Endothelial cell of umbilical vein (primary cell): ENCODE results near the gene RNH1. TPM values are rescaled to one million over a fixed set of nuclear protein-coding genes. Genes with fewer than 3 reads are reported as not detected.

Experiments
- BruUV-seq: library from RNA; stranded (reverse); fragments of 400-500 nt; replicated peaks from 2 replicates; lab custom pipeline; 2021; lab: Mats Ljungman, UMichigan
- CTCF ChIA-PET: fragments of 300-600, 350-600 bp; sonication (Branson Sonifier 250); formaldehyde crosslinking; loops from one replicate; lab custom pipeline; 2021; ENCODE audit warnings: antibody characterized with exemption, inconsistent platforms; lab: Charles Lee
- POLR2A ChIA-PET: fragments of 300-600, 350-600 bp; sonication (Branson Sonifier 250); formaldehyde crosslinking; loops from one replicate; lab custom pipeline; 2021; ENCODE audit warnings: antibody characterized with exemption, inconsistent platforms; lab: Charles Lee
- DNase-seq: peaks from one replicate; pipeline ENCODE4 v3.0.0-alpha.2; 2011; ENCODE audit warnings: low read depth, low spot score
- FAIRE-seq: peaks from 2 replicates; lab custom pipeline; 2011; peaks lifted over from hg19 to GRCh38; lab: Jason Lieb, UNC
- H2AFZ ChIP-seq: 2 replicates; pipeline ENCODE4 v1.6.0; 2012; ENCODE audit warnings: low read depth, low read length, control low read depth, inconsistent platforms
- H3K27ac ChIP-seq: 2 replicates; pipeline ENCODE4 v1.5.1; 2011; ENCODE audit warnings: low read depth, mild to moderate bottlenecking, control low read depth, low read length, moderate library complexity; ENCODE audit not compliant: insufficient read depth
- H3K27me3 ChIP-seq, 2 experiments: 2 replicates each; pipeline versions ENCODE4 v1.6.0 to v1.6.1; 2011; ENCODE audit warnings: low read length in 2 of 2, mixed read lengths in 1 of 2; ENCODE audit not compliant: control insufficient read depth in 2 of 2, insufficient read depth in 2 of 2
- H3K36me3 ChIP-seq, 2 experiments: 2 replicates in 1 of 2; 3 replicates in 1 of 2; pipeline ENCODE4 v1.5.1; 2011; ENCODE audit warnings: low read length in 2 of 2, mild to moderate bottlenecking in 1 of 2, moderate library complexity in 1 of 2; ENCODE audit not compliant: control insufficient read depth in 2 of 2, insufficient read depth in 2 of 2; ENCODE audit errors: extremely low read depth in 1 of 2
- H3K4me1 ChIP-seq: 3 replicates; pipeline ENCODE4 v1.5.1; 2011; ENCODE audit warnings: mild to moderate bottlenecking, low read length; ENCODE audit not compliant: control insufficient read depth, insufficient read depth; ENCODE audit errors: extremely low read depth
- H3K4me2 ChIP-seq: 2 replicates; pipeline ENCODE4 v1.6.1; 2011; ENCODE audit warnings: low read length, control low read depth, mixed read lengths; ENCODE audit not compliant: insufficient read depth
- H3K4me3 ChIP-seq, 3 experiments: fragments of 200-600 bp in 1 of 3; sonication (generic), shearing (Covaris generic) in 1 of 3; replicated peaks in 1 of 3; 2 replicates each; pipeline ENCODE4 v1.5.1; 2011 to 2016; ENCODE audit warnings: control low read depth in 3 of 3, low read length in 3 of 3, mild to moderate bottlenecking in 2 of 3, inconsistent platforms in 1 of 3, low read depth in 1 of 3, moderate library complexity in 1 of 3; ENCODE audit not compliant: insufficient read depth in 1 of 3
- H3K79me2 ChIP-seq: 2 replicates; pipeline ENCODE4 v1.6.0; 2012; ENCODE audit warnings: low read length, inconsistent platforms; ENCODE audit not compliant: control insufficient read depth, insufficient read depth
- H3K9ac ChIP-seq: replicated peaks from 2 replicates; pipeline ENCODE3; 2011; ENCODE audit warnings: low read length, control low read depth; ENCODE audit not compliant: insufficient read depth; ENCODE audit errors: extremely low read depth
- H3K9me1 ChIP-seq: replicated peaks from 3 replicates; pipeline ENCODE4 v1.6.0; 2011; ENCODE audit warnings: mild to moderate bottlenecking, low read length; ENCODE audit not compliant: control insufficient read depth, insufficient read depth; ENCODE audit errors: extremely low read depth
- H3K9me3 ChIP-seq: replicated peaks from 2 replicates; pipeline ENCODE4 v1.5.1; 2012; ENCODE audit warnings: low read length, inconsistent platforms; ENCODE audit not compliant: control insufficient read depth, insufficient read depth
- H4K20me1 ChIP-seq: replicated peaks from 2 replicates; pipeline ENCODE3; 2011; ENCODE audit warnings: mild to moderate bottlenecking, low read length; ENCODE audit not compliant: control insufficient read depth, insufficient read depth; ENCODE audit errors: extremely low read depth
- CTCF ChIP-seq, 2 donors: IDR thresholded peaks; 1 replicate in 1 of 2; 2 replicates in 1 of 2; pipeline ENCODE4 v1.5.1; 2011; ENCODE audit warnings: low read length in 2 of 2, mild to moderate bottlenecking in 2 of 2, moderate library complexity in 2 of 2, control low read depth in 1 of 2, inconsistent platforms in 1 of 2, low read depth in 1 of 2; ENCODE audit not compliant: insufficient read depth in 1 of 2; ENCODE audit errors: extremely low read depth in 1 of 2
- EZH2 ChIP-seq: IDR thresholded peaks from 2 replicates; pipeline ENCODE4 v1.6.1; 2012; ENCODE audit warnings: borderline replicate concordance, low read depth, mild to moderate bottlenecking, moderate library complexity, low read length, inconsistent platforms; ENCODE audit not compliant: severe bottlenecking
- GATA2 ChIP-seq: IDR thresholded peaks from 2 replicates; pipeline ENCODE4 v1.7.0; 2011; ENCODE audit warnings: low read depth, mild to moderate bottlenecking, moderate library complexity, mixed read lengths, low read length; ENCODE audit not compliant: insufficient read length, insufficient read depth
- JUN ChIP-seq: IDR thresholded peaks from 2 replicates; pipeline ENCODE4 v1.6.1; 2011; ENCODE audit warnings: borderline replicate concordance, low read depth; ENCODE audit not compliant: insufficient read length, insufficient read depth
- MYC ChIP-seq: IDR thresholded peaks from one replicate; pipeline ENCODE4 v1.6.1; 2011; ENCODE audit warnings: mild to moderate bottlenecking, low read depth, low read length
- POLR2AphosphoS5 ChIP-seq: IDR thresholded peaks from 2 replicates; pipeline ENCODE4 v1.6.1; 2012; ENCODE audit warnings: low read depth, mild to moderate bottlenecking, control low read depth, low read length, moderate library complexity; ENCODE audit not compliant: insufficient read depth
- dilution Hi-C: fragments of 300-500 bp; cut with MboI; formaldehyde crosslinking; loops from one replicate; pipeline ENCODE4 v1.15.0; 2019; ENCODE audit warnings: low sequenced_read_pairs; ENCODE audit not compliant: extremely low pct_ligation_motif_present
- intact Hi-C: fragments of 100-400 bp; cut with micrococcal nuclease; formaldehyde crosslinking; loops from one replicate; pipeline ENCODE4 v1.10.0; 2022
- polyA plus RNA-seq, 4 experiments: library from polyadenylated mRNA; depleted of rRNA in 3 of 4; stranded (reverse) in 3 of 4; unstranded in 1 of 4; fragments of >200 nt; gene quantifications; 2 replicates each; pipeline versions ENCODE4 v1.2.1 to v1.2.3, GENCODE V29; 2011 to 2012; ENCODE audit warnings: missing spikeins in 1 of 4
- total RNA-seq: library from RNA; stranded (reverse); gene quantifications from 2 replicates; pipeline ENCODE4 v1.2.3, GENCODE V29; 2021
- TF ChIP-seq, protein P1 (sequence below): IDR thresholded peaks from 2 replicates; pipeline ENCODE4 v1.6.1; 2011; ENCODE audit not compliant: insufficient read depth, insufficient read length

Gene RNH1
- total and polyA plus RNA-seq, 2 donors (not counting 3 experiments of a cell fraction or from before 2014, with no cell fraction given): 144 to 198 TPM

- DNase-seq (no peak), FAIRE-seq (no peak)
- H3K9me1 ChIP-seq: no peaks in the 10 kb centered on the region
- dilution Hi-C loops (no loop called here), intact Hi-C loops (no loop called here)
- H3K36me3 ChIP-seq: peaks cover under 1 to 16% of the 10 kb centered on the region in 2 experiments
- H3K27me3 ChIP-seq: no peaks in the 10 kb centered on the region
- no peak overlapping the region for H2AFZ ChIP-seq
- peaks cover 4% of the 10 kb centered on the region for H3K4me1 ChIP-seq
- no TSS peak for BruUV-seq
- TF ChIP-seq MYC (no peak), CTCF (IDR thresholded peaks at IDR 0.05; ENCODE audit: extremely low read depth in 1 of 2, insufficient read depth in 1 of 2, low read depth in 1 of 2, low read length in 2 of 2) (no peak), EZH2 (no peak), JUN (no peak), POLR2AphosphoS5 (no peak), GATA2 (no peak)
- TF ChIP-seq, protein P1, sequence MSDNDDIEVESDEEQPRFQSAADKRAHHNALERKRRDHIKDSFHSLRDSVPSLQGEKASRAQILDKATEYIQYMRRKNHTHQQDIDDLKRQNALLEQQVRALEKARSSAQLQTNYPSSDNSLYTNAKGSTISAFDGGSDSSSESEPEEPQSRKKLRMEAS: no peak
- POLR2A ChIA-PET: no interaction called here
- no peaks in the 10 kb centered on the region for H3K79me2 ChIP-seq
- CTCF ChIA-PET: interaction anchor here (2.2 kb wide), 1 partner anchor 9 kb away, joined by 5 read pairs; no protein-coding TSS in a partner anchor
- H3K4me3 ChIP-seq: no peak overlapping the region
- no peak overlapping the region for H3K9ac ChIP-seq
- no peak overlapping the region for H3K4me2 ChIP-seq
- H4K20me1 ChIP-seq: no peaks in the 10 kb centered on the region
- no peaks in the 10 kb centered on the region for H3K9me3 ChIP-seq
- H3K27ac ChIP-seq: no peak overlapping the region
These were observed 21.2 kb upstream of the RNH1 start for GRCh38 chr11:528166-528814.
